T-helper 22 cell (primary cell): Measurements from ENCODE around the gene PRKCG.
"Not testable (repeated sequence)": the region's sequence is repeated elsewhere in the genome, so short reads cannot be mapped to it uniquely, and the experiment has no call there.

ENCODE experiments used
- DNase-seq: peaks from one replicate; pipeline ENCODE4 v3.0.0-alpha.2; 2020; ENCODE audit warnings: low read depth

The PRKCG gene

DNA sequence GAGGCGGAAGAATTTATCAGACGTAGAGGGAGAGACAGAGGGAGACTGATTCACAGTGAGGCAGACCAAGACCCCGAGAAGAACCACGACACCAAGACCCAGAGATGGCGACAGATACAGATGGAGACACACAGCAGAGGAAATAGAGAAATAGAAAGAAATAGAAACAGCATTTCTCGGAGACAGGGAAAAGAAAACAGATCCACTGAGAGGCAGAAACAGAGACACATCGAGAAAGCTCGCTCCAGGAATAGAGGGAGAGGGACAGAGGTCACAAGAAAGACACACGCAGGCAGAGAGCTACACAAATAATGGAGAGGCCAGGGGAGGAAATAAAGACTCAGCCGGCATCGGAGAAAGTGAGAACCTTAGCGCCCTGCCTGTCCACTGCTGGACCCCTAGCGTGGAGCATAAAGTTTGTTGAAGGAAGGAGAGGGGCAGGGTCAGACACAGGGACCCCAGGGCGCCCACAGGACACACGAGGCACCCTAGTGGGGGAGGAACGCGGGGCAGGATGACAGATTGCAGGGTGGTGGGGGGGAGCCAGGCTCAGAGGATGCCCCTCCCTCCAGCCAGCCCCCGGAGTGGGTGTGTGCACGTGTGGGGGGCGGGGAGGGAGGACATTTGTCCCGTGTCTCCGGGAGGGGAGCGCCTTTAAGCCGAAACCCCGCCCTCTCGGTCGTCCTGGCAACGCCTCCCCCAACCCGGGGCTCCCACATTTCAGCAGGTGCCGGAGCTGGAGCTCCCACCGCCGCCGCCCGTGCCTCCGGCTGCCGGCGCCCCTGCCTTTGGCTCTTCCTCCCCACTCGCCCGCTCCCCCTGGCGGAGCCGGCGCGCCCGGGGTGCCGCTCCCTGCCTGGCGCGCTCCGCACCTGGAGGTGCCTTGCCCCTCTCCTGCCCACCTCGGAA, at the start of gene PRKCG:
Gene PRKCG (plus strand): TSS at position 716 of the 909 bp plus-strand sequence. CDS start 298 bp downstream, outside the sequence.
- DNase-seq: peak; percentile 62

DNA sequence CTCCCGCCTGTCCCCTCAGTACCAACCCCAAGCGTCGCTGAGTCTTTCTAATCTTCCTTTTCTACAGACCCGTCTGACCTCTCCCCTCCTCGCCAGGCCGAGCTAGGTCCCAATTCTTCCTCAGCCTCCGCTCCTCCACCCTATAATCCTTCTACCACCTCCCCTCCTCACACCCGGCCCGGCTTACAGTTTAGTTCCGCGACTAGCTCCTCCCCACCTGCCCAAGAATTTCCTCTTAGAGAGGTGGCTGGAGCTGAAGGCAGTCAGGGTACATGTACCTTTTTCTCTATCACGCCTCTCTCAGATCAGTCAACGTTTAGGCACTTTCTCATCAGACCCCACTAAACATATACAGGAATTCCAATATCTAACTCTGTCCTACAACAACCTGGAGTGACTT, 49.1 kb upstream of the PRKCG start:
- DNase-seq: not testable (repeated sequence)

DNA sequence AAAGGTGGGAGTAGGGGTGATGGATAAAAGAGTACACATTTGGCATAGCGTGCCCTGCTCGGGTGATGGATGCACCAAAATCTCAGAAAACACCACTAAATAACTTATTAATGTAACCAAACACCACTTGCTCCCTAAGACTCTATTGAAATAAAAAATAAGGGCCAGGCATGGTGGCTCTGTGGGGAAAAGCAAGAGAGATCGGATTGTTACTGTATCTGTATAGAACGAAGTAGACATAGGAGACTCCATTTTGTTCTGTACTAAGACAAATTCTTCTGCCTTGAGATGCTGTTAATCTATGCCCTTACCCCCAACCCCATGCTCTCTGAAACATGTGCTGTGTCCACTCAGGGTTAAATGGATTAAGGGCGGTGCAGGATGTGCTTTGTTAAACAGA, 43.6 kb upstream of the PRKCG start:
- not testable (repeated sequence) for DNase-seq

DNA sequence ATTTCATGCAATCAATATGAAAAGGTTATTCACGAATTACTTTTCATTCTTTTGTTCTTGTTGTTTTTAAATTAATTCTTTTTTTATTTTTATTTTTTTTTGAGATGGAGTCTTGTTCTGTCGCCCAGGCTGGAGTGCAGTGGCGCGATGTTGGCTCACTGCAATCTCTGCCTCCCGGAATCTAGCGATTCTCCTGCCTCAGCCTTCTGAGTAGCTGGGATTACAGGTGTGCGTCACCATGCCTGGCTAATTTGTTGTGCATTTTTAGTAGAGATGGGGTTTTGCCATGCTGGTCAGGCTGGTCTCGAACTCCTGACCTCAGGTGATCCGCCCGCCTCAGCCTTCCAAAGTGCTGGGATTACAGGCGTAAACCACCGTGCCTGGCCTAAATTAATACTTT, 41.8 kb upstream of the PRKCG start:
- not testable (repeated sequence) for DNase-seq

GRCh38 chr19:53840914-53841313, 41.1 kb upstream of the PRKCG start:
- not testable (repeated sequence) for DNase-seq

DNA sequence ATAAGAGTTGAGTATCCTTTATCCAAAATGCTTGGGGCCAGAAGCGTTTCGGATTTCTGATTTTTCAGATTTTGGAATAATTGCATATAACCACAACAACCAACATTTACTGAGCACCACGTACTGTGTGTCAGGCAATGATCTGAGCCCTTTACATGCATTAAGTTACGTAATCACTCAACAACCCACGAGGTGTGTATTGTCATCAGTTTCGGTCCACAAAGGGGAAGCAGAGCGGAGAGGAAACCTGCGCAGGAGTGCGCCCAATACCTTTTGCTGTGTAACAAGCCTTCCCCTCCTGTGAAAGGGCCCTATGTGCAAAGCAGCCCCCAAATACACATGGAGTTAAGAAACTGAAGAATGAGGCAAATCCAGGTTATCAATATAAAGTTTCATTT, 37.1 kb upstream of the PRKCG start:
- no peak for DNase-seq

- no peak for DNase-seq
Measured at GRCh38 chr19:53847555-53847954, 34.4 kb upstream of the PRKCG start.

DNA sequence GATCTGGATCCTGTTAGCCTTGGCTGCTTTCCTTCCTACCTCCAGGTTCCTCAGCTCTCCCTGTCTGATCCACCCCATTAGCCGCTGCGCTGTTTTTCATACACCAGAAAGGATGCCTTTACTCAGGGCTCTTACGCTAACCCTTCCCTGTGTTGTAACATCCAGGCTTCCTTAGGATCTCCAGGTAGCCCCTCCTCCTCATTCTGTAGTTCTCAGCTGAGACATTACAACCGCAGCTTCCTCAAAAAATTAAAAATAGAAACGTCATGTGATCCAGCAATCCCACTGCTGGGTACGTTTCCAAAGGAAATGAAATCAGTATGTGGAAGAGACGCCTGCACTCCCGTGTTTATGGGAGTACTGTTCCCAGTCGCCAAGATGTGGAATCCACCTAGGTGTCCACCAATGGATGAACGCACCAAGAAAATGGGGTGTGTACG, 32.7 kb upstream of the PRKCG start:
- no peak for DNase-seq

- no peak for DNase-seq
Measured at GRCh38 chr19:53853707-53854106, 28.3 kb upstream of the PRKCG start.

DNA sequence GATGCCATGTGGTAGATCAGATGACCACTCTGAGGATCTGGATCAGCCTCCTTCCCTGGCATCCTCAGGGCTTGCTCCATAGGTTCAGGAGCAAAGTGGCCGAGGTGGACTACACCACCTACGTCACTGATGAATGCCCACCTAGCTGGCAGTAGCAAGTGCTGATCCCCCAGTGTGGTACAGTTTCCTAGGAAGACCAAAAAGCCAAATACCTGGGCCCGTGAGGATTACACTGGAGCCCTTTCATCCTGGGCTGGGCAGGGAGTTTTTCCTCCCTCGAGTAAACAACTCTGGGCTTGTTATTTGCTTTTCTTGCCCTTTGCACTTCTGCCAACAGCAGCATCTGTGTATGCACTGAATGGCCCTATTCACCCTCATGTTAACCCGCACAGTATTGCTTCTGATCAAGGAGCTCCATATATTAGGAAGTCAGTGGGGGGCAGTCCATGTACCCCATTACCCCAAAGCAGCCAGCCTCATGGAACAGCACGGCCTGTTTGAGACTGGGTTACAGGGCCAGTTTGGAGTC, 17.6 kb upstream of the PRKCG start:
- DNase-seq: no peak

- no peak for DNase-seq
Measured at GRCh38 chr19:53865523-53865917, 16.5 kb upstream of the PRKCG start.

DNA sequence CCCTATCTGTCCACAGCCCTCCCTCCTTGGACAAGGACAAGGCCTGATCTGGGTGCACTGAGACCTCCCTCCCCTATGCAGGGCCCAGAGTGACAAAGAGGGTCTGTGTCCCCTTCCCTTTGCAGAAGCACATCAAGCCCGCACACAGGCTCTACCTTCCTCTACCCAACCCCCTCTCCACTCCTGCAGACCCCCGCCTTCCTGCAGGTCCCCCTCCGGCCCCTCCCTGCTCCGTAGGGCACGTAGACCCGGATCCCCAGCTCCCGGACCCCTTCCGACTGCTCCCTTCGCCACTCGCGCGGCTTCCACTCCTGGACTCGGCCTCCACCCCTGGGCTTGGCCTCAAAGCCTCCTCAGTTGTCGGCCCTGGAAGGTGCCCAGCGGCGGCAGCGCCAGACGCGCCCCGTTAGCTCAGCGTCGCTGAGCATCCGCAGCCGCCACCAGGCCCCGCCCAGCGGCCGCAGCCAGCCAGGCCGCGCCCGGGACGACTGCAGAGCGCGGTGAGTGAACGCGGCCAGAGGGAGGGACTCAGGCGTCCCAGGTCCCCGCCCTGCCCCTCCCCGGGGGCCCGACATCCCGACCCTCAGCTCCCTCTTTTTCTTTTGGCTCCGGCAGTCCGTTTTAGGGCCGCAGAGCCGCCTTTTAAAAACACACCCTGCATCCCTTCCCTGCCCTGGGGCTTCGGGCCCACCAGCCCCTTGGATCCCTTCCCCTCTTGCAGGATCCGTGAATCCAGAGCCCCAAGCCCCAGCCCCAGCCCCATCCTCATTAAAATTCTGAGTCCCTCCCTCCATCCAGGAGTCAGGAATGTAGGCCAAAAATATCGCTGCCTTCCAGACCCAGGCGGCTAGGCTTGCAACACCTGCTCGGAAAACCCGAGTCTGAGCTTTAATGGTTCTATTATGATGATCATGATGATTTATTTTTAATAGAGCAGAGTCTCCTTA, 15.8 kb upstream of the PRKCG start:
- peak; percentile 69 for DNase-seq

- no peak for DNase-seq
Measured at GRCh38 chr19:53866865-53867224, 15.2 kb upstream of the PRKCG start.

- DNase-seq: peak; percentile 100
Measured at GRCh38 chr19:53867225-53868090, 14.5 kb upstream of the PRKCG start, which contains the start of gene MYADM. MYADM (plus strand) TSS chr19:53867883; CDS start chr19:53873530, 5,647 bp downstream.

GRCh38 chr19:53868091-53868891, 13.7 kb upstream of the PRKCG start:
- DNase-seq: no peak

DNA sequence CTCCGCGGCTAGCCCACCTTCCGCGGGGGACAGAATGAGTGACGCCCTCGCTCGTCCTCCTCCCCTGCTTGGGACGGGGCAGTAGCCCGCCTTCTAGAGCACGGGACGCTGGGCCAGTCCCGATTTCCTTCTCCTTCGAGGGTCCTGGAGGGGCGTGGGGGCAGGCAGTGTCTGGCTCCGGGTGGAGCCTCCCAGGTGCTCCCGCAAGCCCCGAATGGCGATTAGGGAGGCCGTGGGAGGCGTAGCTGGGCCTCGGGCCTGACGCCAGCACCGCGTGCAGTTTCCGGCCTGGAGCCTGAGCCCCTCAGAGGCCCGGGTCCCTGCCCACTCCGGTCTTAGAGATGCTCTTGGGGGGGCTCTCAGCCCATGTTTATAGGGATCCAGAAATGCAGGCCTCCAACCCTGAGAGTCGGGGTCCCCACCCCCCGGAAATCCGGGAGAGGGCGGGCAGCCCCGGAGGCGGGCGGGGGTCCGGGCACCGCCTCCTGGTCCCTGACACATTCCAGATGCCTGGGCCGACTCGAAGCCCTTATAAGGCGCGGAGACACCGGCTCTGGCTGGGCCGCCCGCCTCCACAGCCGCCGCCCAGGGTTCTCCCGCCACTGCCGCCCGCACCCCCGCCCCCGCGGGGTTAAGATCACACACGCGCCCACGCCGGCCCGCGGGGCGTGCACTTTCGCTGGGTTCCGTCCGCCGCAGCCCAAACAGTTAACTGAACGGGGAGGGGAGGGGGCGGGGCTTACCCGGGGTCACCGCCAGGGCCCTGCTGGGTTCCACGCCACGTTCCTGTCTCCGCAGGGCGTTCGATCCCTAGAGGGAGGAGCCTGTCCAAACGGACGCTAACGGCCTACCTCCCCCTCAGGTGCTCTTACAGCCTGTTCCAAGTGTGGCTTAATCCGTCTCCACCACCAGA, 12.8 kb upstream of the PRKCG start:
- peak; percentile 88 for DNase-seq

DNA sequence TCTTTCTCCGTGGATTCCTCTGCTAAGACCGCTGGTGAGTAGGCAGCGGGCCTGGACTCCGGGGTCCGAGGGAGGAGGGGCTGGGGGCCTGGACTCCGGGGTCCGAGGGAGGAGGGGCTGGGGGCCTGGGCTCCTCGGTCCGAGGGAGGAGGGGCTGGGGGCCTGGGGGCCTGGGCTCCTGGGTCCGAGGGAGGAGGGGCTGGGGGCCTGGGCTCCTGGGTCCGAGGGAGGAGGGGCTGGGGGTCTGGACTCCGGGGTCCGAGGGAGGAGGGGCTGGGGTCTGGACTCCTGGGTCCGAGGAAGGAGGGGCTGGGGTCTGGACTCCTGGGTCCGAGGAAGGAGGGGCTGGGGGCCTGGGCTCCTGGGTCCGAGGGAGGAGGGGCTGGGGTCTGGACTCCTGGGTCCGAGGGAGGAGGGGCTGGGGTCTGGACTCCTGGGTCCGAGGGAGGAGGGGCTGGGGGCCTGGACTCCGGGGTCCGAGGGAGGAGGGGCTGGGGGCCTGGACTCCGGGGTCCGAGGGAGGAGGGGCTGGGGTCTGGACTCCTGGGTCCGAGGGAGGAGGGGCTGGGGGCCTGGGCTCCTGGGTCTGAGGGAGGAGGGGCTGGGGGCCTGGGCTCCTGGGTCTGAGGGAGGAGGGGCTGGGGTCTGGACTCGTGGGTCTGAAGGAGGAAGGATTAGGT, 12.1 kb upstream of the PRKCG start:
- DNase-seq: not testable (repeated sequence)

- no peak for DNase-seq
Measured at GRCh38 chr19:53870485-53870844, 11.5 kb upstream of the PRKCG start.

GRCh38 chr19:53871454-53871853, 10.5 kb upstream of the PRKCG start:
- no peak for DNase-seq
